Activated CD8-positive, alpha-beta T cell treated with anti-CD3 and anti-CD28 coated beads, Interleukin-2, amount 10 ng/mL, durations not matched to agents 7 days and 5 days (primary cell): Measurements from ENCODE around the gene SUPT4H1. TPM values are rescaled to one million over a fixed set of nuclear protein-coding genes. Genes with fewer than 3 reads are reported as not detected.

Source experiments
- ATAC-seq: fragments of 150-1000 bp; cut with Tn5 transposase; one replicate; pipeline ENCODE4 v1.10.0; 2021; ENCODE audit warnings: moderate library complexity
- CTCF ChIA-PET: fragments of 350-600 bp; sonication (Branson Sonifier 250); formaldehyde crosslinking; loops from one replicate; lab custom pipeline; 2021; ENCODE audit warnings: antibody characterized with exemption; lab: Charles Lee
- POLR2A ChIA-PET: fragments of 350-600 bp; sonication (Branson Sonifier 250); formaldehyde crosslinking; loops from one replicate; lab custom pipeline; 2021; ENCODE audit warnings: antibody characterized with exemption; lab: Charles Lee
- DNase-seq: peaks from one replicate; pipeline ENCODE4 v3.0.0-alpha.2; 2020
- H3K27ac Mint-ChIP-seq: one replicate; pipeline ENCODE4 v1.8.0; 2021; ENCODE audit warnings: mild to moderate bottlenecking, mixed read lengths
- H3K27me3 Mint-ChIP-seq: one replicate; pipeline ENCODE4 v1.8.0; 2021; ENCODE audit warnings: low read depth, mixed read lengths
- H3K36me3 Mint-ChIP-seq: one replicate; pipeline ENCODE4 v1.8.0; 2021; ENCODE audit warnings: low read depth, mixed read lengths
- H3K4me1 Mint-ChIP-seq: one replicate; pipeline ENCODE4 v1.8.0; 2021; ENCODE audit warnings: low read depth, mixed read lengths
- H3K4me3 Mint-ChIP-seq: one replicate; pipeline ENCODE4 v1.8.0; 2021; ENCODE audit warnings: mild to moderate bottlenecking, mixed read lengths
- H3K9me3 Mint-ChIP-seq: one replicate; pipeline ENCODE4 v1.8.0; 2022; ENCODE audit warnings: mixed read lengths; ENCODE audit not compliant: insufficient read depth
- microRNA-seq: library from miRNA; unstranded; fragments of <30 nt; microRNA quantifications from one replicate; pipeline ENCODE4 v1.2.0, GENCODE V29; 2022
- total RNA-seq, 2 experiments: library from RNA; stranded (reverse); gene quantifications; one replicate each; pipeline ENCODE4 v1.2.3, GENCODE V29; 2021

The SUPT4H1 gene
- total RNA-seq, 2 experiments from 2014 or later: 75.2 to 90.8 TPM

- H3K27ac Mint-ChIP-seq: no peak overlapping the region
- peak; percentile 73 for ATAC-seq
- ChIA-PET CTCF (interaction anchor here (0.6 to 3.6 kb wide), 32 partner anchors 8 to 182 kb away, joined by 3 to 39 read pairs (median 4); partner anchors contain the start of genes RNF43 and SUPT4H1), POLR2A (interaction anchor here (0.6 to 1.9 kb wide), 10 partner anchors 12 to 311 kb away, joined by 3 to 6 read pairs (median 4); partner anchors contain the start of genes SUPT4H1 and TSPOAP1)
- DNase-seq: peak; percentile 74
- H3K27me3 Mint-ChIP-seq: peaks cover 8% of the 10 kb centered on the region
- peaks cover 3% of the 10 kb centered on the region for H3K4me1 Mint-ChIP-seq
- peaks cover 6% of the 10 kb centered on the region for H3K36me3 Mint-ChIP-seq
- H3K9me3 Mint-ChIP-seq: no peaks in the 10 kb centered on the region
- H3K4me3 Mint-ChIP-seq: no peak overlapping the region
These were observed 47.8 kb downstream of the SUPT4H1 start for GRCh38 chr17:58303971-58304749.

DNA sequence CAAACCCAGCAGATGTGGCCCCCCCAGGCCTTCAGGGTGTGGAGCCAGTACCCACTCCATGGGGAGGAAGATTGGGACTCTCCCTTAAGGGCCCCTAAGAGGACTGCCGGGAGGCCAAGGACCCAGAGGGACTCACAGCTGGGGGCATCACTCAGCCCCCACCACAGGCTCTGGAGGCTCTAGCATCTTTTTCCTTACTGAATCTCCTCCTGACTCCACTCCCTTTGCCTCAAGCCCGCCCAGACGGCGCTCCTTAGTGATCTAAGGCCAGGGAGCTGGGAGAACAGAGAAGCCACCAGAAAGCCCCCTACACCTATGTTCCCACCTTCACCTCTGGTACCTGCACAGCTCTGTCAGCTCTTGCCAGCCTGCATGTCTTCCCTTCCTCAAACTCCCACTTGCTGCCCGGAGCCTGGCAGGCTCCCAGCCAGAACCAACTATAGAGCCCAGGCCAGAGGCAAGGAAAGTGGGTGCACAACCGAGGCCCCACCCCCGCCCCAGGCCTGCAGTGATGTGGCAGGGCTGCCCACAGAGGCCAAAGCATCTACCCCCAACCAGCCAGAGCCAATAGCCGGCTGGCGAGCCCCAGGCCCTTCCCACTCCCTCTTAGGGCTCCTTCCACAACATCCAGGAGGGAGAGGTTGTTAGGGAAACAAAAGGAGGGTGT, 48.9 kb downstream of the SUPT4H1 start:
- H3K4me1 Mint-ChIP-seq: peaks cover 3% of the 10 kb centered on the region
- DNase-seq: peak; percentile 13
- H3K36me3 Mint-ChIP-seq: peaks cover 6% of the 10 kb centered on the region
- peaks cover 12% of the 10 kb centered on the region for H3K27me3 Mint-ChIP-seq
- H3K27ac Mint-ChIP-seq: no peak overlapping the region
- no peak overlapping the region for H3K4me3 Mint-ChIP-seq
- H3K9me3 Mint-ChIP-seq: no peaks in the 10 kb centered on the region
- ChIA-PET POLR2A (interaction anchor here (1.0 to 1.9 kb wide), 4 partner anchors 9 to 49 kb away, joined by 3 to 5 read pairs (median 4); partner anchors contain the start of gene SUPT4H1), CTCF (interaction anchor here (0.8 to 3.6 kb wide), 12 partner anchors 14 to 144 kb away, joined by 3 to 39 read pairs (median 8); partner anchors contain the start of gene RNF43)
- ATAC-seq: no peak

- POLR2A ChIA-PET: interaction anchor here (0.6 to 1.9 kb wide), 4 partner anchors 10 to 34 kb away, joined by 3 to 5 read pairs (median 3); no protein-coding TSS in a partner anchor
These were observed 49.7 kb downstream of the SUPT4H1 start for GRCh38 chr17:58302171-58302918.

GRCh38 chr17:58301504-58302150, 50.4 kb downstream of the SUPT4H1 start:
- ChIA-PET CTCF (interaction anchor here (1.3 to 1.6 kb wide), 3 partner anchors 16 to 146 kb away, joined by 3 to 7 read pairs (median 4); partner anchors contain the start of gene RNF43), POLR2A (interaction anchor here (0.6 to 1.5 kb wide), 4 partner anchors 16 to 50 kb away, joined by 3 read pairs; partner anchors contain the start of gene SUPT4H1)
- ATAC-seq (no peak), DNase-seq (peak; percentile 18)
- Mint-ChIP-seq H3K27ac (no peak overlapping the region), H3K36me3 (no peaks in the 10 kb centered on the region), H3K4me1 (peaks cover 3% of the 10 kb centered on the region), H3K9me3 (no peaks in the 10 kb centered on the region), H3K27me3 (peaks cover 14% of the 10 kb centered on the region), H3K4me3 (no peak overlapping the region)

More at GRCh38 chr17:58302171-58302918, 49.7 kb downstream of the SUPT4H1 start:
- Mint-ChIP-seq H3K4me1 (peaks cover 3% of the 10 kb centered on the region), H3K27me3 (peaks cover 14% of the 10 kb centered on the region), H3K9me3 (no peaks in the 10 kb centered on the region), H3K4me3 (no peak overlapping the region), H3K27ac (no peak overlapping the region), H3K36me3 (peaks cover 4% of the 10 kb centered on the region)
- DNase-seq (peak; percentile 10), ATAC-seq (no peak)
- CTCF ChIA-PET: interaction anchor here (1.3 to 1.6 kb wide), 3 partner anchors 15 to 146 kb away, joined by 3 to 7 read pairs (median 4); partner anchors contain the start of gene RNF43

DNA sequence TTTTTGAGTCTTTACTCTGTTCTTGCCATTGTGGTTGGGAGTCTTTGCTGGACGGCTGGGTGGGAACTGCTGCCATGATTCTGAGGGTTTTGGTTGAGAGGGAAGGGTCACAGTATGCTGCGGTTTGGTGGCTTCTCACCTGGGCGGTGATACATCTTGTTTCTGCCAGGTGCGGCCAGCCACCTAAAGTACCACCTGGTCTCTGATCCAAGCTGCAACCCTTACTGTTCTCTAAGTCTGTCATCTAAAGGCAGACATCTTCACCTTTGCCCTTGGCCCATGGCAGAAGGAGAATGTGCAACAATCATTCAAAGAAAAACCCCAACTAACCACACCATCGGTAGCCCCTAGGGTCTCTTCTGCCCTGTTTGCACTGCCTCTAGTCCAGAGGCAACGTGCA, 51.7 kb downstream of the SUPT4H1 start:
- ATAC-seq (no peak), DNase-seq (peak; percentile 9)
- peaks cover 19% of the 10 kb centered on the region for H3K27me3 Mint-ChIP-seq
- H3K9me3 Mint-ChIP-seq: no peaks in the 10 kb centered on the region
- no peaks in the 10 kb centered on the region for H3K36me3 Mint-ChIP-seq
- H3K4me1 Mint-ChIP-seq: peaks cover 3% of the 10 kb centered on the region
- no peak overlapping the region for H3K4me3 Mint-ChIP-seq
- ChIA-PET POLR2A (interaction anchor here (1.0 kb wide), 1 partner anchor 52 kb away, joined by 3 read pairs; the partner anchor contains the start of gene SUPT4H1), CTCF (interaction anchor here (1.2 to 1.4 kb wide), 2 partner anchors 15 to 17 kb away, joined by 5 to 6 read pairs; no protein-coding TSS in a partner anchor)
- no peak overlapping the region for H3K27ac Mint-ChIP-seq

Small RNA genes lying within 50 kb of the gene (microRNA-seq; reads per million reads assigned to microRNA genes)
- 2.3 reads per million for gene MIR4736

Other genes starting within 250 kb of the SUPT4H1 start
- under 1 TPM; 0.50 TPM for gene OR4D1, start 203.8 kb downstream of the SUPT4H1 start, total RNA-seq
- not detected for gene OR4D2, start 185.2 kb downstream of the SUPT4H1 start, total RNA-seq
- gene EPX, start 159.5 kb downstream of the SUPT4H1 start, total RNA-seq: not detected
- 10 to 100 TPM; 16.1 to 17.6 TPM for gene MKS1, start 132.9 kb downstream of the SUPT4H1 start, total RNA-seq
- gene LPO, start 113.6 kb downstream of the SUPT4H1 start, total RNA-seq: not detected
- gene MPO, start 71.3 kb downstream of the SUPT4H1 start, total RNA-seq: not detected
- 10 to 100 TPM; 45.8 to 51.5 TPM for gene TSPOAP1, start 23.4 kb downstream of the SUPT4H1 start, total RNA-seq
- under 1 TPM in 1 of 2 experiments, not detected in 1; 0.05 TPM for gene RNF43, start 65.3 kb upstream of the SUPT4H1 start, total RNA-seq
- gene HSF5, start 136.2 kb upstream of the SUPT4H1 start, total RNA-seq: under 1 TPM; 0.08 to 0.18 TPM
- gene MTMR4, start 162.4 kb upstream of the SUPT4H1 start, total RNA-seq: 10 to 100 TPM; 47.7 to 48.6 TPM